CD4-positive, alpha-beta T cell (primary cell): ENCODE measurements around the gene PFN4. TPM values are rescaled to one million over a fixed set of nuclear protein-coding genes. Genes with fewer than 3 reads are reported as not detected.

Experiments used
- ATAC-seq: fragments of 200-7000 bp; cut with Tn5 transposase; one replicate; pipeline ENCODE4 v1.10.0; 2022; ENCODE audit warnings: mild to moderate bottlenecking; ENCODE audit not compliant: poor library complexity
- CTCF ChIA-PET: fragments of 350-600 bp; sonication (Branson Sonifier 250); formaldehyde crosslinking; loops from one replicate; lab custom pipeline; 2021; ENCODE audit warnings: antibody characterized with exemption, inconsistent platforms; lab: Charles Lee
- POLR2A ChIA-PET: fragments of 350-600 bp; sonication (Branson Sonifier 250); formaldehyde crosslinking; loops from one replicate; lab custom pipeline; 2021; ENCODE audit warnings: antibody characterized with exemption, inconsistent platforms; lab: Charles Lee
- DNase-seq, 14 experiments: peaks; one replicate each; pipeline ENCODE4 v3.0.0-alpha.2; 2013 to 2020; ENCODE audit warnings: mixed read lengths in 2 of 14
- H3K27ac ChIP-seq, 2 donors: one replicate each; pipeline versions ENCODE4 v1.5.1 to v1.7.0; 2013; ENCODE audit warnings: low read length in 2 of 2, low read depth in 1 of 2, mild to moderate bottlenecking in 1 of 2
- H3K27me3 ChIP-seq, 2 experiments: 1 replicate in 1 of 2; 2 replicates in 1 of 2; pipeline versions ENCODE4 v1.6.1 to v1.7.0; 2013; ENCODE audit warnings: low read length in 2 of 2, control low read depth in 1 of 2, mild to moderate bottlenecking in 1 of 2, moderate library complexity in 1 of 2; ENCODE audit not compliant: insufficient read depth in 2 of 2, control insufficient read depth in 1 of 2
- H3K36me3 ChIP-seq: one replicate; pipeline ENCODE4 v1.6.1; 2013; ENCODE audit warnings: low read length, control low read depth; ENCODE audit not compliant: insufficient read depth
- H3K4me1 ChIP-seq: one replicate; pipeline ENCODE4 v1.6.1; 2013; ENCODE audit warnings: low read length, control low read depth; ENCODE audit not compliant: insufficient read depth
- H3K4me3 ChIP-seq: one replicate; pipeline ENCODE4 v1.5.1; 2013; ENCODE audit warnings: mild to moderate bottlenecking, low read length, moderate library complexity
- H3K9me3 ChIP-seq, 2 experiments: 1 replicate in 1 of 2; 2 replicates in 1 of 2; pipeline versions ENCODE4 v1.6.1 to v1.7.0; 2013; ENCODE audit warnings: low read length in 2 of 2, mild to moderate bottlenecking in 2 of 2, control low read depth in 1 of 2, moderate library complexity in 1 of 2; ENCODE audit not compliant: control insufficient read depth in 1 of 2, insufficient read depth in 1 of 2
- H3K27ac Mint-ChIP-seq: one replicate; pipeline ENCODE4 v1.8.0; 2020; ENCODE audit warnings: mixed read lengths
- H3K27me3 Mint-ChIP-seq: one replicate; pipeline ENCODE4 v1.8.0; 2021; ENCODE audit warnings: mixed read lengths
- H3K36me3 Mint-ChIP-seq: one replicate; pipeline ENCODE4 v1.8.0; 2021; ENCODE audit warnings: low read depth, mixed read lengths
- H3K4me1 Mint-ChIP-seq: one replicate; pipeline ENCODE4 v1.8.0; 2021; ENCODE audit warnings: low read depth, mixed read lengths
- H3K4me3 Mint-ChIP-seq: one replicate; pipeline ENCODE4 v1.8.0; 2020; ENCODE audit warnings: mild to moderate bottlenecking, mixed read lengths
- H3K9me3 Mint-ChIP-seq: one replicate; pipeline ENCODE4 v1.8.0; 2020; ENCODE audit warnings: mixed read lengths
- intact Hi-C, 2 experiments: fragments of 100-400 bp; cut with DNase I in 1 of 2; cut with micrococcal nuclease in 1 of 2; formaldehyde crosslinking; loops; one replicate each; pipeline versions ENCODE4 v1.15.1 to v1.9.0; 2023 to 2025; cut with DNase I, micrococcal nuclease
- total RNA-seq, 174 experiments: library from RNA in 2 of 174; stranded (reverse) in 2 of 174; gene quantifications; one replicate each; pipeline ENCODE4 v1.2.3 and lab custom pipeline; 2021 to 2026
- TF ChIP-seq, protein P1 (sequence below): fragments of 200-600 bp; IDR thresholded peaks from one replicate; pipeline ENCODE4 v1.8.0; 2022; ENCODE audit warnings: antibody characterized with exemption, mild to moderate bottlenecking

PFN4 gene
- total RNA-seq, 2 experiments from 2014 or later, result not detected

DNA sequence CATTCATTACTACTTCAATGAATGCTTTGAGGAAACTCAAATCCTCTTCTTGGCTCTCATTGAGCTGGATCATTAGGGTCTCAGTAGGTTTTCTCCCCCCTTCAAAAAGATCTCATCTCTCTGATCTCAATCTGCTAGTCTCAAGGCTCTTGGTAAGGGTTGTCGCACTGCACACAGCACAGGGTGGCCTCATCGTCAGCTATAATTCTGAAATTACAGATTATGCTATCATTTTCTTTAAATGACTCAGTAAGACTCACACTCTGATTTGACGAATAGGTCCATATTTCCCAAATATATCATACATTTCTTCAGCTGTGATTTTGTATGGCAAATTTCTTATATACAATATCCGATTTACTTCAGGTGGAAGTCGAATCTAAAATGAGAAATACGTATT lies 49.3 kb downstream of the PFN4 start:
- Mint-ChIP-seq H3K4me3 (peak overlapping the region; percentile 46), H3K27me3 (no peaks in the 10 kb centered on the region), H3K9me3 (no peaks in the 10 kb centered on the region), H3K27ac (peak overlapping the region; percentile 45), H3K4me1 (peaks cover 41% of the 10 kb centered on the region), H3K36me3 (peaks cover 64% of the 10 kb centered on the region)
- ATAC-seq, result no peak
- no peak for DNase-seq
- POLR2A ChIA-PET, result interaction anchor here (0.8 to 1.0 kb wide), 2 partner anchors 27 to 147 kb away, joined by 3 to 6 read pairs; partner anchors contain the start of genes ATAD2B and WDCP
- Histone ChIP-seq H3K4me3 (no peak overlapping the region), H3K9me3 (no peaks in the 10 kb centered on the region), H3K27me3 (no peaks in the 10 kb centered on the region), H3K36me3 (peaks cover 37% of the 10 kb centered on the region), H3K27ac (no peak overlapping the region), H3K4me1 (peaks cover 27% of the 10 kb centered on the region)
- intact Hi-C loops, result loop anchor here in 1 of 2 experiments (10.0 kb wide), 2 partner anchors 421 to 1961 kb away; partner anchors contain the start of genes NCOA1 and RAB10
- TF ChIP-seq, protein P1, sequence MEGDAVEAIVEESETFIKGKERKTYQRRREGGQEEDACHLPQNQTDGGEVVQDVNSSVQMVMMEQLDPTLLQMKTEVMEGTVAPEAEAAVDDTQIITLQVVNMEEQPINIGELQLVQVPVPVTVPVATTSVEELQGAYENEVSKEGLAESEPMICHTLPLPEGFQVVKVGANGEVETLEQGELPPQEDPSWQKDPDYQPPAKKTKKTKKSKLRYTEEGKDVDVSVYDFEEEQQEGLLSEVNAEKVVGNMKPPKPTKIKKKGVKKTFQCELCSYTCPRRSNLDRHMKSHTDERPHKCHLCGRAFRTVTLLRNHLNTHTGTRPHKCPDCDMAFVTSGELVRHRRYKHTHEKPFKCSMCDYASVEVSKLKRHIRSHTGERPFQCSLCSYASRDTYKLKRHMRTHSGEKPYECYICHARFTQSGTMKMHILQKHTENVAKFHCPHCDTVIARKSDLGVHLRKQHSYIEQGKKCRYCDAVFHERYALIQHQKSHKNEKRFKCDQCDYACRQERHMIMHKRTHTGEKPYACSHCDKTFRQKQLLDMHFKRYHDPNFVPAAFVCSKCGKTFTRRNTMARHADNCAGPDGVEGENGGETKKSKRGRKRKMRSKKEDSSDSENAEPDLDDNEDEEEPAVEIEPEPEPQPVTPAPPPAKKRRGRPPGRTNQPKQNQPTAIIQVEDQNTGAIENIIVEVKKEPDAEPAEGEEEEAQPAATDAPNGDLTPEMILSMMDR, result no peak
- CTCF ChIA-PET, result interaction anchor here (1.4 to 1.6 kb wide), 3 partner anchors 11 to 249 kb away, joined by 3 to 11 read pairs (median 9); partner anchors contain the start of genes ATAD2B and TP53I3

DNA sequence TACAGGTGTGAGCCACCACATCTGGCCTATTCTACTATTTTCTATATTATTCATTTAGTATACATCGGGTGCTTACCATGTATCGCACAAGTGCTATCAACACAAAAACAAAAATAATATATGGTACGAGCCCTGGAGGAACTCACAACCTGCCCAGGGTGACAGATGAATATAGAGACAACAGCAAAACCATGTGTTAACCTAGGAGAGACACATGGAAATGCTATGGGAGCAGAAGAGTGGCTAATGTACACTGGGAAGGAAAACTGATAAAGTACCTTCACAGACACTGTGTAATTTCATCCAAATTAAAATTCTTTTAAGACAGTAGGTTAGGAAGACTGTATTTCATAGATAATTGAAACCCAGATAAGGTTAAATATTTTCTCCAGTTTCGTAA lies 50.9 kb downstream of the PFN4 start:
- Mint-ChIP-seq H3K27me3 (no peaks in the 10 kb centered on the region), H3K36me3 (peaks cover 80% of the 10 kb centered on the region), H3K4me1 (peaks cover 34% of the 10 kb centered on the region), H3K4me3 (peak overlapping the region; percentile 52), H3K27ac (no peak overlapping the region), H3K9me3 (no peaks in the 10 kb centered on the region)
- ChIA-PET CTCF (no interaction called here), POLR2A (no interaction called here)
- ATAC-seq (no peak), DNase-seq (no peak)
- Histone ChIP-seq H3K27me3 (no peaks in the 10 kb centered on the region), H3K4me1 (peaks cover 21% of the 10 kb centered on the region), H3K36me3 (peaks cover 47% of the 10 kb centered on the region), H3K4me3 (no peak overlapping the region), H3K27ac (no peak overlapping the region), H3K9me3 (no peaks in the 10 kb centered on the region)
- TF ChIP-seq, protein P1, result no peak
- intact Hi-C loops, result loop anchor here in 1 of 2 experiments (10.0 kb wide), 2 partner anchors 423 to 1963 kb away; partner anchors contain the start of genes NCOA1 and RAB10

DNA sequence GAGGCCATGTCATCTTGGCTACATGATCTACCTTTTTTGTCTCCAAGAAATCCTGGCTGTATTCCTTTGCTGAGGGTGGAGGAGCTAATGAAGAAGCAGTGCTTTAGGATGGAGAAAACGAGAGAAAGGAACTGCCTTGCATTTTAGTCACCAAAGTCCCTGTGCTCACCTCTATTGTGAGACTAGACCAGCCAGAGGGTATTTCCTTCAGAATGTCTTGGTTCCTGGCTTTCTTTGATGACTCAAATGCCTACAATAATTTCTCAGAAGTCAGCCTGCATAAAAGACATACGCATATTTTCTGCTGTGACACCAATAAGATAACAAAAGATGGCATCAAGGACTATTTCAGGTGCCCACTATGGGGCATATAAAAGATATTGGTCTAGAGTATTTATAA lies 57.8 kb downstream of the PFN4 start:
- Mint-ChIP-seq H3K4me1 (no peaks in the 10 kb centered on the region), H3K9me3 (no peaks in the 10 kb centered on the region), H3K36me3 (peaks cover 53% of the 10 kb centered on the region), H3K27ac (no peak overlapping the region), H3K4me3 (no peak overlapping the region), H3K27me3 (no peaks in the 10 kb centered on the region)
- no peaks in the 10 kb centered on the region for H3K4me1 ChIP-seq
- TF ChIP-seq, protein P1, result no peak
- no peaks in the 10 kb centered on the region for H3K9me3 ChIP-seq
- DNase-seq, result no peak
- no peak overlapping the region for H3K4me3 ChIP-seq
- H3K27ac ChIP-seq, result no peak overlapping the region
- intact Hi-C loops, result no loop called here
- no peak for ATAC-seq
- ChIA-PET POLR2A (interaction anchor here (1.1 kb wide), 1 partner anchor 18 kb away, joined by 3 read pairs; the partner anchor contains the start of gene WDCP), CTCF (no interaction called here)
- no peaks in the 10 kb centered on the region for H3K27me3 ChIP-seq
- peaks cover 33% of the 10 kb centered on the region for H3K36me3 ChIP-seq

Other genes with a start within 250 kb of the PFN4 start
- 10 to 100 TPM; 30.7 to 35.4 TPM for gene ATAD2B, start 196.2 kb downstream of the PFN4 start, total RNA-seq
- 10 to 100 TPM; 12.9 to 16.7 TPM for gene UBXN2A, start 182.9 kb downstream of the PFN4 start, total RNA-seq
- under 1 TPM; 0.28 to 0.30 TPM for gene MFSD2B, start 113.2 kb downstream of the PFN4 start, total RNA-seq
- gene WDCP, start 75.9 kb downstream of the PFN4 start, total RNA-seq, result 1 to 10 TPM; 1.4 to 2.0 TPM
- gene FKBP1B, start 73.6 kb downstream of the PFN4 start, total RNA-seq, result under 1 TPM in 1 of 2 experiments, not detected in 1; 0.47 TPM
- gene SF3B6, start 47.0 kb downstream of the PFN4 start, total RNA-seq, result 10 to 100 TPM; 59.8 to 62.6 TPM
- under 1 TPM; 0.20 to 0.30 TPM for gene TP53I3, start 38.5 kb downstream of the PFN4 start, total RNA-seq
- gene FAM228B, start 135 bp upstream of the PFN4 start, total RNA-seq, result 10 to 100 TPM; 21.6 to 24.2 TPM
- gene FAM228A, start 51.7 kb upstream of the PFN4 start, total RNA-seq, result under 1 TPM; 0.20 to 0.22 TPM
- gene ITSN2, start 237.2 kb upstream of the PFN4 start, total RNA-seq, result 10 to 100 TPM; 75.4 to 77.1 TPM